HEK293T (cell line): ENCODE data around the gene SLC6A16.
"Not testable (repeated sequence)": the region's sequence is repeated elsewhere in the genome, so short reads cannot be mapped to it uniquely, and the experiment has no call there.

Experiments used
- CTCF ChIA-PET: fragments of 350-600 bp; formaldehyde crosslinking; extraction: SDS; loops from one replicate; lab custom pipeline; 2021; ENCODE audit warnings: antibody characterized with exemption, inconsistent platforms; lab: Yijun Ruan, JAX
- POLR2A ChIA-PET: fragments of 350-600 bp; formaldehyde crosslinking; extraction: SDS; loops from one replicate; lab custom pipeline; 2020; ENCODE audit warnings: antibody characterized with exemption, inconsistent platforms; lab: Yijun Ruan, JAX
- DNase-seq: peaks from one replicate; pipeline ENCODE4 v3.0.0; 2012; ENCODE audit warnings: mixed read lengths; ENCODE audit errors: extremely low spot score
- ARNT ChIP-seq: fragments of 450-650 bp; IDR thresholded peaks from 2 replicates; pipeline ENCODE4 v1.6.1; 2017; ENCODE audit warnings: mild to moderate bottlenecking
- BHLHE40 ChIP-seq: fragments of 450-650 bp; IDR thresholded peaks from 2 replicates; pipeline ENCODE4 v1.6.1; 2016; ENCODE audit warnings: mild to moderate bottlenecking, moderate library complexity, borderline replicate concordance
- CTBP1 ChIP-seq: fragments of 450-650 bp; IDR thresholded peaks from 2 replicates; pipeline ENCODE4 v1.6.1; 2016; ENCODE audit warnings: borderline replicate concordance
- ELF4 ChIP-seq: fragments of 450-650 bp; IDR thresholded peaks from 2 replicates; pipeline ENCODE4 v1.6.1; 2017; ENCODE audit warnings: antibody characterized with exemption
- FOXA1 ChIP-seq: fragments of 450-650 bp; IDR thresholded peaks from 2 replicates; pipeline ENCODE4 v1.6.1; 2016; ENCODE audit warnings: mild to moderate bottlenecking
- FOXK2 ChIP-seq: fragments of 450-650 bp; IDR thresholded peaks from 2 replicates; pipeline ENCODE4 v1.6.1; 2016; ENCODE audit warnings: mild to moderate bottlenecking
- FOXM1 ChIP-seq: fragments of 450-650 bp; IDR thresholded peaks from 2 replicates; pipeline ENCODE4 v1.6.1; 2017; ENCODE audit warnings: mild to moderate bottlenecking, borderline replicate concordance
- HDGF ChIP-seq: fragments of 450-650 bp; IDR thresholded peaks from 2 replicates; pipeline ENCODE4 v1.6.1; 2017; ENCODE audit warnings: antibody characterized with exemption, borderline replicate concordance
- LEF1 ChIP-seq: fragments of 450-650 bp; IDR thresholded peaks from 2 replicates; pipeline ENCODE4 v1.6.1; 2017; ENCODE audit warnings: mild to moderate bottlenecking, borderline replicate concordance
- NFRKB ChIP-seq: fragments of 450-650 bp; IDR thresholded peaks from 2 replicates; pipeline ENCODE4 v1.6.1; 2016; ENCODE audit warnings: mild to moderate bottlenecking, moderate library complexity
- PKNOX1 ChIP-seq: fragments of 450-650 bp; IDR thresholded peaks from 2 replicates; pipeline ENCODE4 v1.6.1; 2016
- SP1 ChIP-seq: fragments of 450-650 bp; IDR thresholded peaks from 2 replicates; pipeline ENCODE4 v1.6.1; 2017
- SUZ12 ChIP-seq: fragments of 450-650 bp; IDR thresholded peaks from 2 replicates; pipeline ENCODE4 v1.6.1; 2016; ENCODE audit warnings: mild to moderate bottlenecking
- TARDBP ChIP-seq: fragments of 450-650 bp; IDR thresholded peaks from 2 replicates; pipeline ENCODE4 v1.6.1; 2016
- ZNF384 ChIP-seq: fragments of 450-650 bp; IDR thresholded peaks from 2 replicates; pipeline ENCODE4 v1.6.1; 2016

Gene SLC6A16

GRCh38 chr19:49335784-49336481, 10.9 kb upstream of the SLC6A16 start:
- CTCF ChIA-PET: no interaction called here

GRCh38 chr19:49335071-49335783, 10.2 kb upstream of the SLC6A16 start, which contains the start of gene CD37:
CD37 (plus strand) TSS chr19:49335406; CDS start chr19:49335541, 135 bp downstream.
- POLR2A ChIA-PET: interaction anchor here (1.1 kb wide), 1 partner anchor 25 kb away, joined by 3 read pairs; no protein-coding TSS in a partner anchor
- TF ChIP-seq SP1 (no peak), BHLHE40 (no peak), ARNT (no peak), PKNOX1 (no peak), CTBP1 (no peak), SUZ12 (no peak), ZNF384 (no peak), FOXA1 (no peak), LEF1 (no peak), FOXM1 (no peak)
- CTCF ChIA-PET: no interaction called here
- no peak for DNase-seq

More at GRCh38 chr19:49335784-49336481, 10.9 kb upstream of the SLC6A16 start:
- DNase-seq: no peak
- TF ChIP-seq LEF1 (no peak), ELF4 (no peak), FOXK2 (no peak), ARNT (no peak), SP1 (no peak), BHLHE40 (no peak), FOXA1 (no peak), ZNF384 (no peak), PKNOX1 (no peak), FOXM1 (no peak), SUZ12 (no peak), CTBP1 (no peak), HDGF (no peak), TARDBP (no peak)
- POLR2A ChIA-PET: interaction anchor here (1.1 kb wide), 1 partner anchor 24 kb away, joined by 3 read pairs; no protein-coding TSS in a partner anchor

- no peak for DNase-seq
- TF ChIP-seq ARNT: no peak
- no peak for TF ChIP-seq PKNOX1
- TF ChIP-seq SP1: no peak
- TF ChIP-seq SUZ12: no peak
- TF ChIP-seq NFRKB: no peak
- TF ChIP-seq LEF1: no peak
- TF ChIP-seq FOXA1: no peak
- no peak for TF ChIP-seq TARDBP
- no peak for TF ChIP-seq CTBP1
- TF ChIP-seq FOXM1: no peak
- TF ChIP-seq BHLHE40: no peak
- TF ChIP-seq ELF4: no peak
- POLR2A ChIA-PET: no interaction called here
- CTCF ChIA-PET: no interaction called here
Observed at GRCh38 chr19:49333811-49334288, 8.9 kb upstream of the SLC6A16 start.

GRCh38 chr19:49333418-49333805, 8.4 kb upstream of the SLC6A16 start:
- DNase-seq: no peak
- no peak for TF ChIP-seq ZNF384
- TF ChIP-seq HDGF: no peak
- no peak for TF ChIP-seq LEF1
- no peak for TF ChIP-seq NFRKB
- no peak for TF ChIP-seq ARNT
- no peak for TF ChIP-seq FOXK2
- TF ChIP-seq CTBP1: no peak
- POLR2A ChIA-PET: no interaction called here
- CTCF ChIA-PET: interaction anchor here (0.7 kb wide), 1 partner anchor 39 kb away, joined by 3 read pairs; no protein-coding TSS in a partner anchor

- not testable (repeated sequence) for DNase-seq
- CTCF ChIA-PET: interaction anchor here (0.7 kb wide), 1 partner anchor 39 kb away, joined by 3 read pairs; no protein-coding TSS in a partner anchor
- POLR2A ChIA-PET: interaction anchor here (0.6 kb wide), 1 partner anchor 19 kb away, joined by 5 read pairs; no protein-coding TSS in a partner anchor
Observed at GRCh38 chr19:49332691-49333417, 7.9 kb upstream of the SLC6A16 start.
